GM23338 (cell line): Measurements from ENCODE around the gene NCOA1. TPM values are rescaled to one million over a fixed set of nuclear protein-coding genes. Genes with fewer than 3 reads are reported as not detected.

Source experiments
- ATAC-seq: fragments of 200-7000 bp; cut with Tn5 transposase; 3 replicates; pipeline ENCODE4 v1.9.1; 2020
- DNase-seq: peaks from one replicate; pipeline ENCODE4 v3.0.0-alpha.2; 2015; ENCODE audit warnings: low spot score
- H2AFZ ChIP-seq: fragments of 200-600 bp; sonication (generic); 2 replicates; pipeline ENCODE4 v1.8.0; 2016; ENCODE audit warnings: antibody characterized with exemption, mild to moderate bottlenecking, moderate library complexity
- H3F3A ChIP-seq: fragments of 200-600 bp; sonication (generic); replicated peaks from 2 replicates; pipeline ENCODE4 v1.8.0; 2017; ENCODE audit warnings: antibody characterized with exemption, mixed run types, low read depth
- H3K27ac ChIP-seq: fragments of 200-600 bp; sonication (generic); 2 replicates; pipeline ENCODE4 v1.6.1; 2016; ENCODE audit warnings: low read depth
- H3K27me3 ChIP-seq: fragments of 200-600 bp; sonication (generic); 2 replicates; pipeline ENCODE4 v1.8.0; 2016; ENCODE audit warnings: mild to moderate bottlenecking, mixed run types, moderate library complexity; ENCODE audit not compliant: insufficient read depth
- H3K36me3 ChIP-seq: fragments of 200-600 bp; sonication (generic); 2 replicates; pipeline ENCODE4 v1.8.0; 2016; ENCODE audit warnings: mild to moderate bottlenecking; ENCODE audit not compliant: insufficient read depth
- H3K4me1 ChIP-seq: fragments of 200-600 bp; sonication (generic); 2 replicates; pipeline ENCODE4 v1.8.0; 2016; ENCODE audit warnings: mild to moderate bottlenecking, moderate library complexity; ENCODE audit not compliant: insufficient read depth
- H3K4me2 ChIP-seq: fragments of 200-600 bp; sonication (generic); 2 replicates; pipeline ENCODE4 v1.7.1; 2017; ENCODE audit warnings: mixed run types
- H3K4me3 ChIP-seq: fragments of 200-600 bp; sonication (generic); 2 replicates; pipeline ENCODE4 v1.6.1; 2016; ENCODE audit warnings: mixed run types
- H3K79me2 ChIP-seq: fragments of 200-600 bp; sonication (generic); replicated peaks from 2 replicates; pipeline ENCODE4 v1.8.0; 2017; ENCODE audit warnings: mild to moderate bottlenecking; ENCODE audit not compliant: insufficient read depth
- H3K9me2 ChIP-seq: fragments of 200-600 bp; sonication (generic); 2 replicates; pipeline ENCODE4 v1.8.0; 2017; ENCODE audit not compliant: insufficient read depth
- H4K20me1 ChIP-seq: fragments of 200-600 bp; sonication (generic); replicated peaks from 2 replicates; pipeline ENCODE4 v1.8.0; 2017; ENCODE audit warnings: mild to moderate bottlenecking; ENCODE audit not compliant: insufficient read depth
- H3K27ac Mint-ChIP-seq: 2 replicates; pipeline ENCODE4 v1.8.0; 2020; ENCODE audit warnings: inconsistent platforms, mild to moderate bottlenecking, moderate library complexity, mixed read lengths
- H3K27me3 Mint-ChIP-seq: 3 replicates; pipeline ENCODE4 v1.8.0; 2022; ENCODE audit warnings: low read depth, mild to moderate bottlenecking, moderate library complexity, mixed read lengths, inconsistent platforms; ENCODE audit not compliant: insufficient read depth, poor library complexity
- H3K36me3 Mint-ChIP-seq: 3 replicates; pipeline ENCODE4 v1.8.0; 2021; ENCODE audit warnings: low read depth, mild to moderate bottlenecking, inconsistent platforms, moderate library complexity, mixed read lengths
- H3K4me1 Mint-ChIP-seq: 3 replicates; pipeline ENCODE4 v1.8.0; 2020; ENCODE audit warnings: mild to moderate bottlenecking, inconsistent platforms, mixed read lengths
- H3K4me3 Mint-ChIP-seq: 3 replicates; pipeline ENCODE4 v1.8.0; 2021; ENCODE audit warnings: moderate library complexity, mild to moderate bottlenecking, inconsistent platforms, mixed read lengths
- H3K9me3 Mint-ChIP-seq: 3 replicates; pipeline ENCODE4 v1.8.0; 2020; ENCODE audit warnings: moderate library complexity, mild to moderate bottlenecking, inconsistent platforms, mixed read lengths
- CREB1 ChIP-seq: fragments of 250-450 bp; sonication (Bioruptor Pico); IDR thresholded peaks from 2 replicates; pipeline ENCODE4 v1.5.0; 2020; ENCODE audit warnings: low read depth, mild to moderate bottlenecking, moderate library complexity
- EZH2 ChIP-seq: fragments of 200-600 bp; sonication (generic); IDR thresholded peaks from one replicate; pipeline ENCODE4 v1.8.0; 2017; ENCODE audit warnings: antibody characterized with exemption, mild to moderate bottlenecking, low read depth; ENCODE audit not compliant: unreplicated experiment
- EZH2phosphoT487 ChIP-seq: fragments of 200-600 bp; sonication (generic); IDR thresholded peaks from one replicate; pipeline ENCODE4 v1.8.1; 2018; ENCODE audit warnings: antibody characterized with exemption; ENCODE audit not compliant: unreplicated experiment
- JUNB ChIP-seq: IDR thresholded peaks from one replicate; pipeline ENCODE4 v1.6.1; 2016; ENCODE audit warnings: antibody characterized with exemption; ENCODE audit not compliant: unreplicated experiment
- NANOG ChIP-seq: IDR thresholded peaks from 2 replicates; pipeline ENCODE4 v1.6.1; 2016; ENCODE audit warnings: antibody characterized with exemption, borderline replicate concordance
- POLR2AphosphoS5 ChIP-seq: IDR thresholded peaks from 2 replicates; pipeline ENCODE4 v1.6.1; 2016; ENCODE audit warnings: antibody characterized with exemption, low read depth
- STAT1 ChIP-seq: IDR thresholded peaks from one replicate; pipeline ENCODE4 v1.6.1; 2016; ENCODE audit warnings: antibody characterized with exemption; ENCODE audit not compliant: unreplicated experiment
- ZNF114 ChIP-seq: fragments of 250-450 bp; sonication (Bioruptor Pico); IDR thresholded peaks from 2 replicates; pipeline ENCODE4 v1.5.0; 2020; ENCODE audit warnings: mild to moderate bottlenecking, moderate library complexity
- ZNF331 ChIP-seq: fragments of 250-450 bp; sonication (Bioruptor Pico); IDR thresholded peaks from 2 replicates; pipeline ENCODE4 v1.5.0; 2020; ENCODE audit warnings: low read depth, mild to moderate bottlenecking, moderate library complexity
- polyA plus RNA-seq: library from polyadenylated mRNA; unstranded; fragments of >200 nt; fragmentation: Nextera tagmentation; extraction: Ambion mirVana; gene quantifications from 2 replicates; pipeline ENCODE4 v1.2.1, GENCODE V29; 2016
- total RNA-seq: library from RNA; depleted of rRNA; stranded (reverse); fragments of >200 nt; shearing (Covaris generic); gene quantifications from 2 replicates; pipeline ENCODE4 v1.2.3, GENCODE V29; 2014
- TF ChIP-seq, protein P1 (sequence below): IDR thresholded peaks from 2 replicates; pipeline ENCODE4 v1.6.1; 2016; ENCODE audit warnings: antibody characterized with exemption
- TF ChIP-seq, protein P2 (sequence below), 2 experiments: fragments of 200-600 bp in 1 of 2; sonication (generic) in 1 of 2; conservative IDR thresholded peaks; 2 replicates each; pipeline versions ENCODE4 v1.5.1 to v1.6.1; 2016 to 2017; ENCODE audit warnings: antibody characterized with exemption in 2 of 2, low read depth in 2 of 2, mild to moderate bottlenecking in 2 of 2, moderate library complexity in 1 of 2
- TF ChIP-seq, protein P3 (sequence below): fragments of 250-450 bp; sonication (Bioruptor Pico); IDR thresholded peaks from 2 replicates; pipeline ENCODE4 v1.5.0; 2020; ENCODE audit warnings: mild to moderate bottlenecking, moderate library complexity
- TF ChIP-seq, protein P4 (sequence below): IDR thresholded peaks from one replicate; pipeline ENCODE4 v1.6.1; 2018; ENCODE audit warnings: antibody characterized with exemption; ENCODE audit not compliant: unreplicated experiment

NCOA1 gene
- total and polyA plus RNA-seq, 2 experiments from 2014 or later, result 7.1 to 15.1 TPM

DNA sequence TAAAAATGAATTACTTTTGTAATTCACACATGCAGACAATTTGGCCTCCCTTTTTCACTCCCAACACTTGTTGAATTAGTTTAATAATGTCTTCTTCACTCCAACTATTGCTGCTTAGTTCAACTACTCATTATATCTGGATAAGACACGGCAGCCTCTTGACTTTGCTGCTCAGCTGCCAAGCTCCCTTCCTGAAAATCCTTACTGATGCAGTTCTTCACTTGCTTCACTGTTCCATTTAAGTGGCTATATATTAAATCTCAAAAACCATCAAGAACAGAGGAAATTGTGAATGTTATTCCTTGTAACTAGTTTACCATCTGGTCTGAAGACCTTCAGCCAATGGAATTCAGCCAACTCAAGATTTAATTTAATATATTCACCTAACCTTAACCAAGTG lies 127.1 kb downstream of the NCOA1 start:
- Mint-ChIP-seq H3K9me3 (no peaks in the 10 kb centered on the region), H3K36me3 (no peaks in the 10 kb centered on the region), H3K27ac (no peak overlapping the region), H3K4me3 (no peak overlapping the region), H3K27me3 (peaks cover 1% of the 10 kb centered on the region), H3K4me1 (peaks cover 12% of the 10 kb centered on the region)
- Histone ChIP-seq H3K4me1 (no peaks in the 10 kb centered on the region), H2AFZ (no peak overlapping the region), H3K9me2 (0 out of 2 replicates have a peak, but pooled peaks cover under 1% of the 10 kb centered on the region), H3K4me2 (no peak overlapping the region), H3F3A (no peaks in the 10 kb centered on the region), H3K27ac (no peak overlapping the region), H3K27me3 (no peaks in the 10 kb centered on the region), H4K20me1 (no peaks in the 10 kb centered on the region), H3K36me3 (no peaks in the 10 kb centered on the region), H3K4me3 (no peak overlapping the region), H3K79me2 (no peaks in the 10 kb centered on the region)
- ATAC-seq, result no peak
- TF ChIP-seq NANOG (no peak), CREB1 (no peak), STAT1 (no peak), JUNB (no peak), EZH2phosphoT487 (no peak), EZH2 (no peak), ZNF331 (CRISPR knock-in tag) (no peak), POLR2AphosphoS5 (no peak), ZNF114 (CRISPR knock-in tag) (no peak)
- TF ChIP-seq, protein P1, sequence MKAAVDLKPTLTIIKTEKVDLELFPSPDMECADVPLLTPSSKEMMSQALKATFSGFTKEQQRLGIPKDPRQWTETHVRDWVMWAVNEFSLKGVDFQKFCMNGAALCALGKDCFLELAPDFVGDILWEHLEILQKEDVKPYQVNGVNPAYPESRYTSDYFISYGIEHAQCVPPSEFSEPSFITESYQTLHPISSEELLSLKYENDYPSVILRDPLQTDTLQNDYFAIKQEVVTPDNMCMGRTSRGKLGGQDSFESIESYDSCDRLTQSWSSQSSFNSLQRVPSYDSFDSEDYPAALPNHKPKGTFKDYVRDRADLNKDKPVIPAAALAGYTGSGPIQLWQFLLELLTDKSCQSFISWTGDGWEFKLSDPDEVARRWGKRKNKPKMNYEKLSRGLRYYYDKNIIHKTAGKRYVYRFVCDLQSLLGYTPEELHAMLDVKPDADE, result no peak
- TF ChIP-seq, protein P2, sequence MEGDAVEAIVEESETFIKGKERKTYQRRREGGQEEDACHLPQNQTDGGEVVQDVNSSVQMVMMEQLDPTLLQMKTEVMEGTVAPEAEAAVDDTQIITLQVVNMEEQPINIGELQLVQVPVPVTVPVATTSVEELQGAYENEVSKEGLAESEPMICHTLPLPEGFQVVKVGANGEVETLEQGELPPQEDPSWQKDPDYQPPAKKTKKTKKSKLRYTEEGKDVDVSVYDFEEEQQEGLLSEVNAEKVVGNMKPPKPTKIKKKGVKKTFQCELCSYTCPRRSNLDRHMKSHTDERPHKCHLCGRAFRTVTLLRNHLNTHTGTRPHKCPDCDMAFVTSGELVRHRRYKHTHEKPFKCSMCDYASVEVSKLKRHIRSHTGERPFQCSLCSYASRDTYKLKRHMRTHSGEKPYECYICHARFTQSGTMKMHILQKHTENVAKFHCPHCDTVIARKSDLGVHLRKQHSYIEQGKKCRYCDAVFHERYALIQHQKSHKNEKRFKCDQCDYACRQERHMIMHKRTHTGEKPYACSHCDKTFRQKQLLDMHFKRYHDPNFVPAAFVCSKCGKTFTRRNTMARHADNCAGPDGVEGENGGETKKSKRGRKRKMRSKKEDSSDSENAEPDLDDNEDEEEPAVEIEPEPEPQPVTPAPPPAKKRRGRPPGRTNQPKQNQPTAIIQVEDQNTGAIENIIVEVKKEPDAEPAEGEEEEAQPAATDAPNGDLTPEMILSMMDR (conservative IDR thresholded peaks at IDR 0.05; ENCODE audit: low read depth in 2 of 2), result no peak
- TF ChIP-seq, protein P3, sequence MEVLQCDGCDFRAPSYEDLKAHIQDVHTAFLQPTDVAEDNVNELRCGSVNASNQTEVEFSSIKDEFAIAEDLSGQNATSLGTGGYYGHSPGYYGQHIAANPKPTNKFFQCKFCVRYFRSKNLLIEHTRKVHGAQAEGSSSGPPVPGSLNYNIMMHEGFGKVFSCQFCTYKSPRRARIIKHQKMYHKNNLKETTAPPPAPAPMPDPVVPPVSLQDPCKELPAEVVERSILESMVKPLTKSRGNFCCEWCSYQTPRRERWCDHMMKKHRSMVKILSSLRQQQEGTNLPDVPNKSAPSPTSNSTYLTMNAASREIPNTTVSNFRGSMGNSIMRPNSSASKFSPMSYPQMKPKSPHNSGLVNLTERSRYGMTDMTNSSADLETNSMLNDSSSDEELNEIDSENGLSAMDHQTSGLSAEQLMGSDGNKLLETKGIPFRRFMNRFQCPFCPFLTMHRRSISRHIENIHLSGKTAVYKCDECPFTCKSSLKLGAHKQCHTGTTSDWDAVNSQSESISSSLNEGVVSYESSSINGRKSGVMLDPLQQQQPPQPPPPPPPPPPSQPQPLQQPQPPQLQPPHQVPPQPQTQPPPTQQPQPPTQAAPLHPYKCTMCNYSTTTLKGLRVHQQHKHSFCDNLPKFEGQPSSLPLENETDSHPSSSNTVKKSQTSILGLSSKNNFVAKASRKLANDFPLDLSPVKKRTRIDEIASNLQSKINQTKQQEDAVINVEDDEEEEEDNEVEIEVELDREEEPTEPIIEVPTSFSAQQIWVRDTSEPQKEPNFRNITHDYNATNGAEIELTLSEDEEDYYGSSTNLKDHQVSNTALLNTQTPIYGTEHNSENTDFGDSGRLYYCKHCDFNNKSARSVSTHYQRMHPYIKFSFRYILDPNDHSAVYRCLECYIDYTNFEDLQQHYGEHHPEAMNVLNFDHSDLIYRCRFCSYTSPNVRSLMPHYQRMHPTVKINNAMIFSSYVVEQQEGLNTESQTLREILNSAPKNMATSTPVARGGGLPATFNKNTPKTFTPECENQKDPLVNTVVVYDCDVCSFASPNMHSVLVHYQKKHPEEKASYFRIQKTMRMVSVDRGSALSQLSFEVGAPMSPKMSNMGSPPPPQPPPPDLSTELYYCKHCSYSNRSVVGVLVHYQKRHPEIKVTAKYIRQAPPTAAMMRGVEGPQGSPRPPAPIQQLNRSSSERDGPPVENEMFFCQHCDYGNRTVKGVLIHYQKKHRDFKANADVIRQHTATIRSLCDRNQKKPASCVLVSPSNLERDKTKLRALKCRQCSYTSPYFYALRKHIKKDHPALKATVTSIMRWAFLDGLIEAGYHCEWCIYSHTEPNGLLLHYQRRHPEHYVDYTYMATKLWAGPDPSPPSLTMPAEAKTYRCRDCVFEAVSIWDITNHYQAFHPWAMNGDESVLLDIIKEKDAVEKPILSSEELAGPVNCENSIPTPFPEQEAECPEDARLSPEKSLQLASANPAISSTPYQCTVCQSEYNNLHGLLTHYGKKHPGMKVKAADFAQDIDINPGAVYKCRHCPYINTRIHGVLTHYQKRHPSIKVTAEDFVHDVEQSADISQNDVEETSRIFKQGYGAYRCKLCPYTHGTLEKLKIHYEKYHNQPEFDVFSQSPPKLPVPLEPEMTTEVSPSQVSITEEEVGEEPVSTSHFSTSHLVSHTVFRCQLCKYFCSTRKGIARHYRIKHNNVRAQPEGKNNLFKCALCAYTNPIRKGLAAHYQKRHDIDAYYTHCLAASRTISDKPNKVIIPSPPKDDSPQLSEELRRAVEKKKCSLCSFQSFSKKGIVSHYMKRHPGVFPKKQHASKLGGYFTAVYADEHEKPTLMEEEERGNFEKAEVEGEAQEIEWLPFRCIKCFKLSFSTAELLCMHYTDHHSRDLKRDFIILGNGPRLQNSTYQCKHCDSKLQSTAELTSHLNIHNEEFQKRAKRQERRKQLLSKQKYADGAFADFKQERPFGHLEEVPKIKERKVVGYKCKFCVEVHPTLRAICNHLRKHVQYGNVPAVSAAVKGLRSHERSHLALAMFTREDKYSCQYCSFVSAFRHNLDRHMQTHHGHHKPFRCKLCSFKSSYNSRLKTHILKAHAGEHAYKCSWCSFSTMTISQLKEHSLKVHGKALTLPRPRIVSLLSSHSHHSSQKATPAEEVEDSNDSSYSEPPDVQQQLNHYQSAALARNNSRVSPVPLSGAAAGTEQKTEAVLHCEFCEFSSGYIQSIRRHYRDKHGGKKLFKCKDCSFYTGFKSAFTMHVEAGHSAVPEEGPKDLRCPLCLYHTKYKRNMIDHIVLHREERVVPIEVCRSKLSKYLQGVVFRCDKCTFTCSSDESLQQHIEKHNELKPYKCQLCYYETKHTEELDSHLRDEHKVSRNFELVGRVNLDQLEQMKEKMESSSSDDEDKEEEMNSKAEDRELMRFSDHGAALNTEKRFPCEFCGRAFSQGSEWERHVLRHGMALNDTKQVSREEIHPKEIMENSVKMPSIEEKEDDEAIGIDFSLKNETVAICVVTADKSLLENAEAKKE (CRISPR knock-in tag), result no peak
- TF ChIP-seq, protein P4, sequence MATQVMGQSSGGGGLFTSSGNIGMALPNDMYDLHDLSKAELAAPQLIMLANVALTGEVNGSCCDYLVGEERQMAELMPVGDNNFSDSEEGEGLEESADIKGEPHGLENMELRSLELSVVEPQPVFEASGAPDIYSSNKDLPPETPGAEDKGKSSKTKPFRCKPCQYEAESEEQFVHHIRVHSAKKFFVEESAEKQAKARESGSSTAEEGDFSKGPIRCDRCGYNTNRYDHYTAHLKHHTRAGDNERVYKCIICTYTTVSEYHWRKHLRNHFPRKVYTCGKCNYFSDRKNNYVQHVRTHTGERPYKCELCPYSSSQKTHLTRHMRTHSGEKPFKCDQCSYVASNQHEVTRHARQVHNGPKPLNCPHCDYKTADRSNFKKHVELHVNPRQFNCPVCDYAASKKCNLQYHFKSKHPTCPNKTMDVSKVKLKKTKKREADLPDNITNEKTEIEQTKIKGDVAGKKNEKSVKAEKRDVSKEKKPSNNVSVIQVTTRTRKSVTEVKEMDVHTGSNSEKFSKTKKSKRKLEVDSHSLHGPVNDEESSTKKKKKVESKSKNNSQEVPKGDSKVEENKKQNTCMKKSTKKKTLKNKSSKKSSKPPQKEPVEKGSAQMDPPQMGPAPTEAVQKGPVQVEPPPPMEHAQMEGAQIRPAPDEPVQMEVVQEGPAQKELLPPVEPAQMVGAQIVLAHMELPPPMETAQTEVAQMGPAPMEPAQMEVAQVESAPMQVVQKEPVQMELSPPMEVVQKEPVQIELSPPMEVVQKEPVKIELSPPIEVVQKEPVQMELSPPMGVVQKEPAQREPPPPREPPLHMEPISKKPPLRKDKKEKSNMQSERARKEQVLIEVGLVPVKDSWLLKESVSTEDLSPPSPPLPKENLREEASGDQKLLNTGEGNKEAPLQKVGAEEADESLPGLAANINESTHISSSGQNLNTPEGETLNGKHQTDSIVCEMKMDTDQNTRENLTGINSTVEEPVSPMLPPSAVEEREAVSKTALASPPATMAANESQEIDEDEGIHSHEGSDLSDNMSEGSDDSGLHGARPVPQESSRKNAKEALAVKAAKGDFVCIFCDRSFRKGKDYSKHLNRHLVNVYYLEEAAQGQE, result no peak
- DNase-seq, result no peak
